Measurements from ENCODE around the gene CSRP3.

Gene CSRP3

GRCh38 chr11:19243143-19243542 is 41.4 kb upstream of the CSRP3 start:
- TF ChIP-seq CTCF (IDR thresholded peaks at IDR 0.05; ENCODE audit: low read depth, low read length), result no peak

GRCh38 chr11:19242179-19242932 is 40.6 kb upstream of the CSRP3 start:
- DNase-seq (ENCODE audit: extremely low read depth, low read depth), result no peak
- no peak for TF ChIP-seq CTCF (IDR thresholded peaks at IDR 0.05; ENCODE audit: low read depth, low read length)

More at GRCh38 chr11:19243143-19243542, 41.4 kb upstream of the CSRP3 start:
- no peak for DNase-seq (ENCODE audit: extremely low read depth, low read depth)

GRCh38 chr11:19241260-19242178 is 39.7 kb upstream of the CSRP3 start:
- DNase-seq (ENCODE audit: extremely low read depth, low read depth), result no peak
- no peak for TF ChIP-seq CTCF (IDR thresholded peaks at IDR 0.05; ENCODE audit: low read depth, low read length)

- TF ChIP-seq CTCF (IDR thresholded peaks at IDR 0.05; ENCODE audit: low read depth, low read length), result no peak
- peak; percentile 80 for DNase-seq (ENCODE audit: extremely low read depth, low read depth)
These were observed 38.9 kb upstream of the CSRP3 start, which contains the start of gene E2F8 for GRCh38 chr11:19240420-19241259. TSS of gene E2F8 (minus strand) at chr11:19240945. CDS start at chr11:19240121, 824 bp downstream.

GRCh38 chr11:19239039-19239438 is 37.3 kb upstream of the CSRP3 start:
- no peak for TF ChIP-seq CTCF (IDR thresholded peaks at IDR 0.05; ENCODE audit: low read depth, low read length)
- no peak for DNase-seq (ENCODE audit: extremely low read depth, low read depth)

GRCh38 chr11:19237813-19238212 is 36.0 kb upstream of the CSRP3 start:
- no peak for DNase-seq (ENCODE audit: extremely low read depth, low read depth)
- no peak for TF ChIP-seq CTCF (IDR thresholded peaks at IDR 0.05; ENCODE audit: low read depth, low read length)

Measured in AG09319 (cell line).